Upper lobe of left lung (tissue), 6 donors: ENCODE measurements around the gene NCF2. TPM values are rescaled to one million over a fixed set of nuclear protein-coding genes. Genes with fewer than 3 reads are reported as not detected.

Experiments
- ATAC-seq, 2 donors: fragments of 200-7000 bp; cut with Tn5 transposase; one replicate each; pipeline ENCODE4 v1.9.1; 2022; ENCODE audit warnings: mild to moderate bottlenecking in 2 of 2, moderate library complexity in 2 of 2; ENCODE audit not compliant: low FRiP score in 2 of 2
- DNase-seq, 2 donors: peaks; one replicate each; pipeline ENCODE4 v3.0.0-alpha.2; 2019 to 2020
- H3K27ac ChIP-seq, 4 donors: fragments of 200-600 bp; sonication (generic); one replicate each; pipeline ENCODE4 v1.5.1; 2016 to 2019
- H3K27me3 ChIP-seq, 4 donors: fragments of 200-600 bp; sonication (generic); one replicate each; pipeline ENCODE4 v1.5.1; 2017 to 2019
- H3K36me3 ChIP-seq, 4 donors: fragments of 200-600 bp; sonication (generic); one replicate each; pipeline ENCODE4 v1.5.1; 2016 to 2019
- H3K4me1 ChIP-seq, 4 donors: fragments of 200-600 bp; sonication (generic); one replicate each; pipeline ENCODE4 v1.5.1; 2018 to 2019
- H3K4me3 ChIP-seq, 4 donors: fragments of 200-600 bp; sonication (generic); one replicate each; pipeline ENCODE4 v1.5.1; 2017 to 2019; ENCODE audit warnings: mild to moderate bottlenecking in 2 of 4, moderate library complexity in 1 of 4
- H3K9me3 ChIP-seq, 4 donors: fragments of 200-600 bp; sonication (generic); one replicate each; pipeline ENCODE4 v1.5.1; 2018 to 2019
- CTCF ChIP-seq, 6 experiments: fragments of 450-650 bp in 4 of 6; fragments of 200-600 bp in 2 of 6; sonication (generic) in 2 of 6; IDR thresholded peaks; one replicate each; pipeline ENCODE4 v1.5.1; 2016 to 2019; ENCODE audit warnings: antibody characterized with exemption in 6 of 6
- EP300 ChIP-seq, 4 donors: sonication (generic); formaldehyde crosslinking; IDR thresholded peaks; one replicate each; pipeline ENCODE4 v1.5.1; 2017; ENCODE audit warnings: antibody characterized with exemption in 4 of 4, control low read depth in 2 of 4
- POLR2A ChIP-seq, 4 donors: fragments of 450-650 bp; IDR thresholded peaks; one replicate each; pipeline ENCODE4 v1.5.1; 2016 to 2017; ENCODE audit warnings: antibody characterized with exemption in 4 of 4, mild to moderate bottlenecking in 2 of 4
- POLR2AphosphoS5 ChIP-seq, 2 donors: sonication (generic); formaldehyde crosslinking; IDR thresholded peaks; one replicate each; pipeline ENCODE4 v1.5.1; 2017; ENCODE audit warnings: antibody characterized with exemption in 2 of 2
- WGBS, 2 donors: methylation state at CpG; one replicate each; pipeline ENCODE4 v1.1.5; 2017 to 2018; 5-methylcytosine and 5-hydroxymethylcytosine counted together
- total RNA-seq, 6 donors: library from RNA; depleted of rRNA in 4 of 6; stranded (reverse); fragments of >200 nt in 4 of 6; gene quantifications; one replicate each; pipeline versions ENCODE4 v1.1.0 to v1.2.1, GENCODE V29; 2016 to 2021
- donor health status: DM: no; HTN: no; CAD: no; lungs with moderate emphysema.
- donor health status: DM: no; HTN: yes; CAD: no; lungs with severe emphysema.

The NCF2 gene
- total RNA-seq, 6 donors from 2014 or later = 68.5 to 202 (median 143) TPM

- peaks cover 0 to 37% (median 17%) of the 10 kb centered on the region in 4 donors for H3K36me3 ChIP-seq
- no peak overlapping the region for H3K4me3 ChIP-seq
- H3K27me3 ChIP-seq = no peaks in the 10 kb centered on the region
- peaks cover 0 to 8% (median 2%) of the 10 kb centered on the region in 4 donors for H3K4me1 ChIP-seq
- no peak for ATAC-seq
- 93 to 94% methylated on average over 2 of the region's 2 CpGs for WGBS, 2 donors
- no peak for DNase-seq
- H3K9me3 ChIP-seq = no peaks in the 10 kb centered on the region
- TF ChIP-seq EP300 (IDR thresholded peaks at IDR 0.05) (no peak), POLR2A (IDR thresholded peaks at IDR 0.05) (no peak), POLR2AphosphoS5 (IDR thresholded peaks at IDR 0.05) (no peak), CTCF (IDR thresholded peaks at IDR 0.05) (no peak)
- H3K27ac ChIP-seq = no peak overlapping the region
Observed at GRCh38 chr1:183562701-183563100, 27.6 kb downstream of the NCF2 start.

DNA sequence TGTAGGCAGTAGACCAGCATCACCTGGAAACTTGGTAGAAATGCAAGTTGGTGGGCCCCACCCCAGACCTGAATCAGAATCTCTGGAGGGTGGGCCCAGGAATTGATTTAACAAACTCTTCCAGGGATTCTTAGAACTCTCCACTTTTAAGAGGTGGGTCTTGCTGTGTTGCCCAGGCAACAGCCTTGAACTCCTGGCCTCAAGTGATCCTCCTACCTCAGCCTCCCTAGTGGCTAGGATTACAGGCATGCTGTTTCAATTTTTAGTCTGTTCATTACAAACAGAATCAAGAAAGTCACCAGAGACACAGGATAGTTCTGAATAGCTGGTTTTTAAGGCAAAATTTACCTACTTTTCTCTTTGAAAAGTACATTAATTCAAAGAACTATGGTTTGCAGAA, 31.2 kb downstream of the NCF2 start:
- Histone ChIP-seq H3K36me3 (peaks cover 0 to 64% (median 28%) of the 10 kb centered on the region in 4 donors), H3K9me3 (no peaks in the 10 kb centered on the region), H3K27me3 (no peaks in the 10 kb centered on the region), H3K4me3 (no peak overlapping the region), H3K27ac (no peak overlapping the region), H3K4me1 (no peaks in the 10 kb centered on the region)
- DNase-seq (no peak), ATAC-seq (no peak)
- no peak for TF ChIP-seq POLR2AphosphoS5 (IDR thresholded peaks at IDR 0.05)
- TF ChIP-seq POLR2A (IDR thresholded peaks at IDR 0.05) = no peak
- TF ChIP-seq CTCF (IDR thresholded peaks at IDR 0.05) = no peak
- TF ChIP-seq EP300 (IDR thresholded peaks at IDR 0.05) = no peak

- Histone ChIP-seq H3K27ac (no peak overlapping the region), H3K36me3 (peaks cover 13 to 89% (median 57%) of the 10 kb centered on the region in 4 donors), H3K27me3 (no peaks in the 10 kb centered on the region), H3K4me3 (no peak overlapping the region), H3K9me3 (no peaks in the 10 kb centered on the region), H3K4me1 (peaks cover 0 to 6% (median 0%) of the 10 kb centered on the region in 4 donors)
- ATAC-seq = no peak
- TF ChIP-seq CTCF (IDR thresholded peaks at IDR 0.05) = no peak
- TF ChIP-seq POLR2A (IDR thresholded peaks at IDR 0.05) = no peak
- no peak for TF ChIP-seq EP300 (IDR thresholded peaks at IDR 0.05)
- no peak for TF ChIP-seq POLR2AphosphoS5 (IDR thresholded peaks at IDR 0.05)
- WGBS, 2 donors = 50 to 66% methylated on average over 3 of the region's 3 CpGs
- no peak for DNase-seq
Observed at GRCh38 chr1:183554577-183554976, 35.7 kb downstream of the NCF2 start.

DNA sequence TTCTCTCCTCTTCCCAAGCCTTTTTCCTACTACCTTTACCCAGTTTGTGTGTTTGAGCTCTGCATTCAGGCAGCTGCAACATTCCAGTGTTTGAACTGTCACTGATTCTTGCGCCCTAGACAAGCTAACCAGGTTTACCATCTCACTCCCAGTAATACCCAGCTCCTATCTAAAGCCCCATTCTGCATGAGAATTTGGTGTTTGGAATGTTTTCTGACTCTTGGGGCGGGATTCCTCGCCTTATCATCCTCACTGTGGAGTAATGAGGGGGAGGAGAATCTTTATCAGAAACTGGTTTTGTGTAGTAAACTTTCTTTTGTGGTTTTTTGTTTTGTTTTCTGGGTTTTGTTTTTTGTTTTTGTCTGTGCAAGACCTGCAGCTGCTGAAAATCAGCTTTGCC, 36.5 kb downstream of the NCF2 start:
- Histone ChIP-seq H3K36me3 (peaks cover 13 to 89% (median 53%) of the 10 kb centered on the region in 4 donors), H3K27me3 (no peaks in the 10 kb centered on the region), H3K27ac (no peak overlapping the region), H3K4me3 (no peak overlapping the region), H3K9me3 (no peaks in the 10 kb centered on the region), H3K4me1 (peaks cover 0 to 6% (median 0%) of the 10 kb centered on the region in 4 donors)
- TF ChIP-seq EP300 (IDR thresholded peaks at IDR 0.05) (no peak), CTCF (IDR thresholded peaks at IDR 0.05) (no peak), POLR2AphosphoS5 (IDR thresholded peaks at IDR 0.05) (no peak), POLR2A (IDR thresholded peaks at IDR 0.05) (no peak)
- ATAC-seq = no peak
- WGBS, 2 donors = 87 to 90% methylated on average over 3 of the region's 3 CpGs
- DNase-seq = no peak

DNA sequence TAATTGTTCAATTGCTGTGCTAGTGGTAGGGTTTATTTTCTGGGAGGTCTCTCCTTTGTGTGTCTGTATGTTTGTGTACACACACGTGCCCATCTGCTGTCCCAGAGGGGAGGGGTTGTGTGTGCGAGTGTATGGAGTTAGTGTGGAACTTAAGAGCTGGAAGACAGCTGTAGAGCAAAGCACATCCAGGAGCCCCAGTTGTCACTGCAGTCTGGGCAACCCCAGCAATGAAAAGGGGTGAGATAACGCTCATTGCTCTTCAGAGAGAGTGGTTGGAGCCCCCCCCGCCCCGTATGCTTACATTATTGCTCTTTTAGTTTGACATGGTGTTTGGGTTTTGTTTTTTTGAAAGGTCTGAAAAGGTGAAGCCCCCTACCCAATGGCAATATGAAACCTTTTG, 36.9 kb downstream of the NCF2 start:
- no peaks in the 10 kb centered on the region for H3K27me3 ChIP-seq
- no peaks in the 10 kb centered on the region for H3K9me3 ChIP-seq
- H3K4me3 ChIP-seq = no peak overlapping the region
- ATAC-seq (no peak), DNase-seq (no peak)
- H3K27ac ChIP-seq = no peak overlapping the region
- H3K36me3 ChIP-seq = peaks cover 13 to 89% (median 51%) of the 10 kb centered on the region in 4 donors
- 61 to 86% methylated on average over 5 of the region's 5 CpGs for WGBS, 2 donors
- TF ChIP-seq EP300 (IDR thresholded peaks at IDR 0.05) (no peak), POLR2A (IDR thresholded peaks at IDR 0.05) (no peak), POLR2AphosphoS5 (IDR thresholded peaks at IDR 0.05) (no peak), CTCF (IDR thresholded peaks at IDR 0.05) (no peak)
- H3K4me1 ChIP-seq = peaks cover 0 to 6% (median 0%) of the 10 kb centered on the region in 4 donors
